ENCODE data around the gene CFLAR.
"Not testable (repeated sequence)": the region's sequence is repeated elsewhere in the genome, so short reads cannot be mapped to it uniquely, and the experiment has no call there.

Gene CFLAR

GRCh38 chr2:201184248-201184647 lies 68.3 kb downstream of the CFLAR start:
- not testable (repeated sequence) for DNase-seq

DNA sequence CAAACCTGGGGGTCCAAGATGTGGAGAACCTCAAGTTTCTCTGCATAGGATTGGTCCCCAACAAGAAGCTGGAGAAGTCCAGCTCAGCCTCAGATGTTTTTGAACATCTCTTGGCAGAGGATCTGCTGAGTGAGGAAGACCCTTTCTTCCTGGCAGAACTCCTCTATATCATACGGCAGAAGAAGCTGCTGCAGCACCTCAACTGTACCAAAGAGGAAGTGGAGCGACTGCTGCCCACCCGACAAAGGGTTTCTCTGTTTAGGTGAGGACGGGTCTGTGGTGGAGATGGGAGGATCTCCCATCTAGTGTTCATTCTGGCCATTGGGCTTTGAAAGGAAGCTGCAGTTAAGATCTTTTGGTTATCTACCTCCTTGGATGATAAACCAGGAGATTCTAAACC lies 69.9 kb downstream of the CFLAR start:
- no peak for DNase-seq

GRCh38 chr2:201186982-201187381 lies 71.0 kb downstream of the CFLAR start:
- DNase-seq, result no peak

DNA sequence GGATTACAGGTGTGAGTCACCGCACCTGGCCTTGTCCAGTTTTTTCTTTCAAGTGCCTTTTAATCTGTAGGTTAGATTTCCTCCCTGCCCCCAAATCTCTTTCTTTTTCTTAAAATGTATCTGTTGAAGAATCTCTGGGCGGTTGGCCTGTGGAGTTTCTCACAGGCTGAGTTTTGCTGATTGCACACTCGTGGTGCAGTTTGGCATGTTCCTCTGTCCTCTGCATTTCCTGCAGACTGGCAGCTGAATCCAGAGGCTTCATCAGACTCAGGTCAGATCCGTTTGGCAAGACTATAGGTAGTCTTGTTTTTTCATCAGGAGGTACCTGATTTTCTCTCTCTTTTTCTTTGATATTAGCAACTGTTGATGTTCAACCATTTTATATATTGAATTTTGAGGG lies 72.5 kb downstream of the CFLAR start:
- DNase-seq, result no peak

- no peak for DNase-seq
Observed at GRCh38 chr2:201191132-201191875, 75.3 kb downstream of the CFLAR start.

DNA sequence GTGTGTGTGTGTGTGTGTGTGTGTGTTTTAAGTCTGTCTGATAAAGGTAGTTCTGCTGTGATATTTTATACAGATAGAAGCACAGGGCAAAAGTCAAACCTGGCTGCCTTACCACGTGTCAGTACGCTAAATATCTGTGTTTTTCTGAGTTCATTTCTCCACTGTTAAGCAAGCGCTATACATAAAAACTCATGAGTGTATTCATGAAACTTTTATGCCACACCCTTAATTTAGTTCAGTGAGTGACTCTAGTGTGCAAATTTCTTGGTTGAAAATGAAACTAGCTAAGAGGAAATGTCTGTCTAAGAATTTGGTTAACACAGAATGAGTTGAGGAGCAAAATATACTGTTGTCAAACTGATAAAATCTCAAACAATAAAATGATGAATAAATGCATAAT lies 78.1 kb downstream of the CFLAR start:
- DNase-seq, result no peak

- no peak for DNase-seq
Observed at GRCh38 chr2:201195331-201195730, 79.4 kb downstream of the CFLAR start.

DNA sequence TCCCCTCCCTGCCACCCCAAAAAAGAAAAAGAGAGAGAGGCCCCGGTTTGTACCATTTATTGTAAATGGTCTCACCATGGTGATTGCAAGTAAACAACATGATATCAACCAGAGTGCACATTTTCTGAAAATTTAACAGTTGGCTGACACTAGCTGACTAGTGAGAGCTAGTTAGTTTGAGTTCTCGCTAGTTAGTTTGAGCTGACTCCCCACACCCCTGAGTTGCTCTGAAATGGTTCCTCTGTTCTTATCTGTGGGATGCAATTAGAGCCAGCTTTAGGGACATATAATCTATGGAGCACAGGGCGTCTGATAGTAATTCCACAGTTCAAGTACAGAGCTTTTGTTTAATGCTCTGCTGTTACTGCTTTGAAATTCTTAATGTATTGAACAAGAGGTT lies 80.0 kb downstream of the CFLAR start:
- DNase-seq, result no peak

DNA sequence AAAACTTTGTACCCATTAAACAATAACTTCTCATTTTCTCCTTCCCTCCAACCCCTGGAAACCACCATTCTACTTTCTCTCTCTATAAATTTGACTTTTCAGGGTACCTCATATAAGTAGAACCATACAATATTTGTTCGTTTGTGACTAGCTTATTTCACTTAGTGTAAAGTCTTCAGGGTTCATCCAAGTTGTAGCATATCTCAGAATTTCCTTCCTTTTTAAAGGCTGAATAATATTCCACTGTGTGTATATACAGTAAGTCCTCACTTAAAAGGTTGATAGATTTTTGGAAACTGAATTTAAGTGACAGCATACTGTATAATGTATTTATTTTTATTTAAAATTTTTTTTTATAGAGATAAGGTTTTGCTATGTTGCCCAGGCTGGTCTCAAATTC lies 80.8 kb downstream of the CFLAR start:
- DNase-seq, result no peak

DNA sequence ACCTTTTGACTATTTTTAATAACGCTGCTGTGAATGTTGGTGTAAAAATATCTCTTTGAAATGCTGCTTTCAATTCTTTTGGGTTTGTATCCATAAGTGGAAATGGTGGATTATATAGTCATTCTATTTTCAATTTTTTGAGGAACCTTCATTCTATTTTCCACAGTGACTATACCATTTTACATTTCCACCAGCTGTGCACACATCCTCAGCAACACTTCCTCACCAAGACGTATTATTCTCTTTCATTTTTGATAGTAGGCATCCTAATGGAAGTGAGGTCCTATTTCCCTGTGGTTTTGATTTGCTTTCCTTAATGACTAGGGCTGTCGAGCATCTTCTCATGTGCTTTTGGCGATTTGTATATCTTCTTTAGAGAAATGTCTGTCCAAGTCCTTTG lies 81.8 kb downstream of the CFLAR start:
- no peak for DNase-seq

DNA sequence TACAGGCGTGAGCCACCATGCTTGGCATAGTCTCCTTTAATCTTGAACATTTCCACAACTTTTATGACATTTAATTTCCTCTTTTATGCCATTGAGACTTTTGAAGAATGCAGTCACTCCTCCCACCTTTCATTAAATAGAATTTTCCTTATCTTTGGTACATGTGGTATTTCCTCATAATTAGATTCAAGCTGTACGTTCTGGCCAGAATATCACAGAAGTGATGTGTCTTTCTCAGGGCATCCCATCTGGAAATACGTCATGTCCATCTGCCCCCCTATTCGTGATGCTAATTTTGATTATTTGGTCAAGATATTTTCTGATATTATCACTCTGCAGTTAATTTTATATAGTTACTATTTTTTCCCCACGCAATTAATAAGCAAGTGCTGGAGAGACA lies 83.9 kb downstream of the CFLAR start:
- DNase-seq, result no peak

GRCh38 chr2:201200345-201200744 lies 84.4 kb downstream of the CFLAR start:
- DNase-seq, result no peak

- DNase-seq, result no peak
Observed at GRCh38 chr2:201201371-201201770, 85.4 kb downstream of the CFLAR start.

DNA sequence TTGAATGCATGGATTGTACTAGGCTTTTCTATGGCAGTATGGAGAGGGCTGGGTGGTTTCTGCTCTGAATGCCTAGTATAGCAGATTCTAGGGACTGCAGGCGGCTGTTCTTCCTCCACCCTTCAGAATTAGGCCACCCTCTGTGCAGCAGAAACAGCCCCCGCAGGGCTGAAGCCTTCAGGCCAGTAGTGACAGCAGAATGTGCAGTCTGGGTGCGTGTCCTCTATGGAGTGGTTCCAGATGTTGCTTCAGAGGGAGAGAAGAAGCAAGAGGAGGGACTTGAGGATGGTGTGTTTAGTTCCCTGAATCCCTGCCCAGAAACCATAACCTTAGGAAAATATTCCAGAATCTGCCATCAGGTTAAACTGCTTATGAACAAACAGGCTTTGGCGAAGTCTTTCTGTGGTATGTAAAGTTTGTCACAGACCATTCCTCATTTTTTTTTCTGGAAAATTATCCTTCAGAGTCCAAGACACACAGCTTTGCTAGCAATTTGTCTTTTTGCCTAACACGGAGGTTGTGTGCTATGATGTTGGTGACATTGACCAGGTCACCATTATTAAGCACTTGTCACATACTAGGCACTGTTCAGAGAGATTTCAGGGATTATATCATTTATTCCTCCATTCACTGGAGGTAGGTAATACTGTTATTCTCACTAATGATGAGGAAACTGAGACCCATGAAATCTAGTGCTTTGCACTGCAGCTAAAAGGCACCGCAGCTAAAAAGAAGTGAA lies 88.1 kb downstream of the CFLAR start:
- DNase-seq, result no peak

GRCh38 chr2:201204655-201205514 lies 88.9 kb downstream of the CFLAR start:
- DNase-seq, result no peak

GRCh38 chr2:201205515-201205849 lies 89.5 kb downstream of the CFLAR start:
- DNase-seq, result no peak

- DNase-seq, result no peak
Observed at GRCh38 chr2:201208563-201209252, 92.7 kb downstream of the CFLAR start.

DNA sequence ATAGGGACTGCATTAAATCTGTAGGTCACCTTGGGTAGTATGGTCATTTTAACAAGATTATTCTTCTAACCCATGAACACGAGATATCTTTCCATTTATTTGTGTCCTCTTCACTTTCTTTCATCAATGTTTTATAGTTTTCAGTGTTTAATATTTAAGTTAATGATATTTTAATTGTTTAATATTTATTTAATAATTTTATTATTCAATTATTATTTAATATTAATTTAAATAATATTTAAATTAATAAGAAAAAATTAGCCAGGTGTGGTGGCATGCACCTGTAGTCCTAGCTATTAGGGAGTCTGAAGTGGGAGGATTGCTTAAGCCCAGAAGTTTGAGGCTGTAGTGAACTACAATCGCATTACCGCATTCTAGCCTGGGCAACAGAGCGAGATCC lies 100.0 kb downstream of the CFLAR start:
- no peak for DNase-seq

DNA sequence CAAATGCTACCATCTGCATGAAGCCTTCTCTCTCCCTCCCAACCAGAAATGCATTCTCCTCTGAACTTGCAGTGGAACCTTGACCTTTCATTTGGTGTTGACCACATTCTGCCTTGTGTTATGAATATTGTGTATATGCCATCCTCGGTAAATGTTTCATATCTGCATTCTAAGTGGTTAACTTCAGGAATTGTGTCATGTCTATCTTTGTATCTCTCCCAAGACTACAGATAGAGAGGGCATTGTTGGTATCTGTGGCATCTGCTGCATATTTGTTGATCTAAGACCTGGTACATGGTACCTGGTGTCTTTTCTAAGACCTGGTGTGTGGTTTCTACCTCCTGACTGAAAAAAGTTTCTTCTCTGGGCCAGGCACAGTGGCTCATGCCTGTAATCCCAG lies 101.0 kb downstream of the CFLAR start:
- DNase-seq, result no peak

DNA sequence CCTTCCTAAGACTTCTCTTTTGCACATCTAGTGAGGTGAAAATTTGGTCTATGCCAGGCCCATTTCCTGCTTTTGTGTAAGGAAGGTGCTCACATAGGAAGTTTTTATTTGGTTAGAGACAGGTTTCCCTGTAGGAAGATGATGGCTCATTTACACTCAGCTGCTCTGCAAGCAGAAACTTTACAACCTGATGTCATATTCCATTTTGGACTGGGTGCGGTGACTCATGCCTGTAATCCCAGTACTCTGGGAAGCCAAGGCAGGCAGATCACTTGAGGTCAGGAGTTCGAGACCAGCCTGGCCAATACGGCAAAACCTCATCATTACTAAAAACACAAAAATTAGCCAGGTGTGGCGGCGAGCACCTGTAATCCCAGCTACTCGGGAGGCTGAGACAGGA lies 102.8 kb downstream of the CFLAR start:
- DNase-seq, result no peak

DNA sequence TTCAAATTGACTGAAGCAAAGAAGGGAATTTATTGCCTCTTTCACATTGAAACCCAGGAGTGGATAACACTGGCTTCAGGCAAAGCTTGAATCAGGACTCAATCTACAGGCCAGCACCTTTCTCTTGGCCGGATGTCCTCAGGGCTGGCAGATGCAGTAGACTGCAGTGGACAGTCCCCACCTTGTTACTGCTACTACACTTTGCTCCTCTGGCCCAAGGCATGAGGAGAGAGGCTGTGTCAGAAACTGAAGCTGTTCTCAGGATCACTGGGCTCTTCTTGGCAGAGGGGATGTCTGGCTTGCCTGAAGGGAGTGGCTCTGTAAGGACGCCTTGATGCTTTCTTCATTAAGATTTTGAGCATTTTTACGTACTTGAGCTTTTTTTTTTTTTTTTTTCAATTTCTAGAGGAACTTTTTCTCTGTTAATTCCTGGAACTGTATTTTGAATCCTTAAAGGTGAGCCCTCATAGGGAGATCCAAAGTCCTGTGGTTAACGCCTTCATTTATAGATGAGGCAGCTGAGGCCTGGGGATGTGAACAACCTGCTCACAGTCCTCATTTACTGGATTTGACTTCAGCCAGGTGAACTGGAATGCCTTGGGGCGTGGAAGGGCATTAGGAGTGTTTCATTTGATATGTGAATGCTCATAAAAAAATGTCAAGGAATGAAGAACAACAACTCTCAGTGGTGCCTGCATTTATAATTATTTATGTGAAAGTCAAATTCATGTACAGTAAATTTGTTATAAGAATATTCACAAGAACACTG lies 103.5 kb downstream of the CFLAR start:
- DNase-seq, result no peak

- DNase-seq, result no peak
Observed at GRCh38 chr2:201220102-201220570, 104.2 kb downstream of the CFLAR start.

All from stimulated activated naive CD4-positive, alpha-beta T cell treated with Interleukin-2 at 50 U/mL for 16 hours (primary cell).